ENCODE data around the gene GYS1. TPM values are rescaled to one million over a fixed set of nuclear protein-coding genes. Genes with fewer than 3 reads are reported as not detected.

GYS1 gene
- total RNA-seq, 2 donors from 2014 or later = 50.8 to 99.9 TPM

- ATAC-seq (replicated peaks) = peak; percentile 53
- Mint-ChIP-seq H3K4me1 (peaks cover 32% of the 10 kb centered on the region), H3K36me3 (ENCODE audit: low read depth) (peaks cover 84% of the 10 kb centered on the region), H3K27ac (peak overlapping the region; percentile 100), H3K4me3 (peak overlapping the region; percentile 100), H3K9me3 (no peaks in the 10 kb centered on the region), H3K27me3 (no peaks in the 10 kb centered on the region)
Measured at GRCh38 chr19:48965806-48966540, 27.1 kb downstream of the GYS1 start.

GRCh38 chr19:48965040-48965805 lies 27.9 kb downstream of the GYS1 start, which contains the start of gene FTL:
Gene FTL (plus strand): TSS chr19:48965309. CDS start chr19:48965508, 199 bp downstream.
- Mint-ChIP-seq H3K4me1 (peaks cover 31% of the 10 kb centered on the region), H3K27me3 (no peaks in the 10 kb centered on the region), H3K36me3 (ENCODE audit: low read depth) (peaks cover 83% of the 10 kb centered on the region), H3K27ac (peak within 1 kb of the TSS; percentile 100), H3K9me3 (no peaks in the 10 kb centered on the region), H3K4me3 (peak within 1 kb of the TSS; percentile 100)
- ATAC-seq (replicated peaks) = peak; percentile 81

GRCh38 chr19:48964205-48965039 lies 28.7 kb downstream of the GYS1 start:
- peaks cover 31% of the 10 kb centered on the region for H3K4me1 Mint-ChIP-seq
- no peaks in the 10 kb centered on the region for H3K27me3 Mint-ChIP-seq
- H3K27ac Mint-ChIP-seq = peak overlapping the region; percentile 100
- peak overlapping the region; percentile 100 for H3K4me3 Mint-ChIP-seq
- no peak for ATAC-seq (replicated peaks)
- peaks cover 79% of the 10 kb centered on the region for H3K36me3 Mint-ChIP-seq (ENCODE audit: low read depth)
- no peaks in the 10 kb centered on the region for H3K9me3 Mint-ChIP-seq

DNA sequence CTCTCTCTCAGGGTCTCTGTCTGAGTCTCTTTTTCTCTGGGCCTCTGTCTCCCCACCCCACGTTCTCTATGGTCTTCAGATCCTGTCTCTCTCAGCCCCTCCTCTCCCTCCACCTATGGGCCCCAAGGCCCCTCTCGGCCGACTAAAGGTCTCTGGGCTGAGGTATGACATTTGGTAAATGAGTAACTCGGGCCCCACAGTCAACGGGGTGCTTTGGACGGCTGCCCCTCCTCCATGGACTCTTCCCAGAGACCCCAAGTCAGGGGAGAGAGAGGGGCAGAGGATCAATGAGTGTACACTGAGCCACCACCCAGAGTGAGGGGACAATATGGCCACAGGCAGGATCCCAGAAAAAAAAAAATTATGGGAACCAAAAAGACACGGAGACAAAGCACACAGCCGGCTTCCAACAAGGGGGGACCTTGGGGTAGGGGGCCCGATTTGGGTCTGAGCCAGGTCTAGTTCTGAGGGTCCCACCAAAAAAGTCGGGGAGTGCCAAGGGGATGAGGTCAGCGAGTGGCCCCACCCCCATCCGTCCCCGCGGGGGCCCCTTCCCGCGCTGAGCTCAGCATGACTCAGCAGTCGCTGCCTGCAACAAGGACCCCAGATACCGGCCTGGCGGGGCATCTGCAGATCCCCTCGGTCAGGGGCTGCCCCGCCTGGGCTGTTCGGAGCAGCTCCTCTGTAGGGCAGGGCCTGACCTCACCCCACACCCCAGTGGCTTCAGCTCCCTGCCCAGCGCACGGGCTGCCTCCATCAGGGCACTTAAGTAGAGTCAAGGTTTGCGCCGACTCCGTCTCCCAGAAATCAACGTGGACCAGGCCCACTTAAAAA lies 29.5 kb downstream of the GYS1 start:
- Mint-ChIP-seq H3K27ac (peak overlapping the region; percentile 100), H3K36me3 (ENCODE audit: low read depth) (peaks cover 80% of the 10 kb centered on the region), H3K4me1 (peaks cover 31% of the 10 kb centered on the region), H3K27me3 (no peaks in the 10 kb centered on the region), H3K4me3 (peak overlapping the region; percentile 100), H3K9me3 (no peaks in the 10 kb centered on the region)
- peak; percentile 25 for ATAC-seq (replicated peaks)

- ATAC-seq (replicated peaks) = no peak
- no peaks in the 10 kb centered on the region for H3K27me3 Mint-ChIP-seq
- H3K27ac Mint-ChIP-seq = peak overlapping the region; percentile 100
- H3K36me3 Mint-ChIP-seq (ENCODE audit: low read depth) = peaks cover 80% of the 10 kb centered on the region
- H3K4me1 Mint-ChIP-seq = peaks cover 26% of the 10 kb centered on the region
- no peaks in the 10 kb centered on the region for H3K9me3 Mint-ChIP-seq
- peak overlapping the region; percentile 100 for H3K4me3 Mint-ChIP-seq
Measured at GRCh38 chr19:48962849-48963165, 30.3 kb downstream of the GYS1 start.

GRCh38 chr19:48962029-48962848 lies 30.9 kb downstream of the GYS1 start:
- H3K4me3 Mint-ChIP-seq = peak overlapping the region; percentile 100

GRCh38 chr19:48961673-48962028 lies 31.5 kb downstream of the GYS1 start:
- H3K27me3 Mint-ChIP-seq = no peaks in the 10 kb centered on the region
- H3K36me3 Mint-ChIP-seq (ENCODE audit: low read depth) = peaks cover 80% of the 10 kb centered on the region
- no peak for ATAC-seq (replicated peaks)
- H3K9me3 Mint-ChIP-seq = no peaks in the 10 kb centered on the region
- peak overlapping the region; percentile 100 for H3K4me3 Mint-ChIP-seq
- H3K4me1 Mint-ChIP-seq = peaks cover 31% of the 10 kb centered on the region
- H3K27ac Mint-ChIP-seq = peak overlapping the region; percentile 100

More at GRCh38 chr19:48962029-48962848, 30.9 kb downstream of the GYS1 start:
- Mint-ChIP-seq H3K4me1 (peaks cover 26% of the 10 kb centered on the region), H3K27me3 (no peaks in the 10 kb centered on the region), H3K27ac (peak overlapping the region; percentile 100), H3K36me3 (ENCODE audit: low read depth) (peaks cover 80% of the 10 kb centered on the region), H3K9me3 (no peaks in the 10 kb centered on the region)
- peak; percentile 12 for ATAC-seq (replicated peaks)

- Mint-ChIP-seq H3K4me3 (peak overlapping the region; percentile 100), H3K9me3 (no peaks in the 10 kb centered on the region), H3K4me1 (peaks cover 30% of the 10 kb centered on the region), H3K27me3 (no peaks in the 10 kb centered on the region), H3K36me3 (ENCODE audit: low read depth) (peaks cover 80% of the 10 kb centered on the region), H3K27ac (peak overlapping the region; percentile 100)
- no peak for ATAC-seq (replicated peaks)
Measured at GRCh38 chr19:48961051-48961649, 32.0 kb downstream of the GYS1 start.

- Mint-ChIP-seq H3K4me3 (no peak overlapping the region), H3K4me1 (peaks cover 34% of the 10 kb centered on the region), H3K36me3 (ENCODE audit: low read depth) (peaks cover 80% of the 10 kb centered on the region), H3K27ac (no peak overlapping the region), H3K9me3 (no peaks in the 10 kb centered on the region), H3K27me3 (no peaks in the 10 kb centered on the region)
- ATAC-seq (replicated peaks) = no peak
Measured at GRCh38 chr19:48959341-48960239, 33.5 kb downstream of the GYS1 start.

- Mint-ChIP-seq H3K4me1 (peaks cover 20% of the 10 kb centered on the region), H3K36me3 (ENCODE audit: low read depth) (peaks cover 73% of the 10 kb centered on the region), H3K9me3 (no peaks in the 10 kb centered on the region), H3K27ac (no peak overlapping the region), H3K4me3 (no peak overlapping the region), H3K27me3 (no peaks in the 10 kb centered on the region)
- ATAC-seq (replicated peaks) = no peak
Measured at GRCh38 chr19:48958006-48958405, 35.1 kb downstream of the GYS1 start.

DNA sequence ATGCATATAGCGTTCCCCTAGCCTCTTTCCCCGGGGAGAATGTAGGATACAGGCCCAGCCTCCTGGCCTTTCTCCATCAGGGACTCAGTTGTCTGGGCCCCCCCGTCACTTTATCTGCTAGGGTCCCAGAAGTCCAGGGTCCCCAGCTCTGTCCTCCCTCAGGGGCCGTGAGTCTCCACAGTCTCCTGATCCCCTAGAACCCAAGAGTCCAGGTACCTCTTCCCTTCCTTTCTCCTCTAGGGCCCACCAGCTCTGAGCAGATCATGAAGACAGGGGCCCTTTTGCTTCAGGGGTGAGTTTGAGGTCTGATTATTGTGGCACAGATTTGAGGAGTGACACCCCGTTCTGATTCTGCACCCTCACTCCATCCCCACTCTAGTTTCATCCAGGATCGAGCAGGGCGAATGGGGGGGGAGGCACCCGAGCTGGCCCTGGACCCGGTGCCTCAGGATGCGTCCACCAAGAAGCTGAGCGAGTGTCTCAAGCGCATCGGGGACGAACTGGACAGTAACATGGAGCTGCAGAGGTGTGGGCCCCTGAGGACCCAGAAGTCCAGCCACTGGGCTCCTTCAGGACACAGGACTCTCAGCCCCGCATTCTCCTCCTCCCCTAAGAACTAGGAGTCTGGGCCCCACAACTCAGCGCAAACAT lies 37.7 kb downstream of the GYS1 start:
- H3K27ac Mint-ChIP-seq = peak overlapping the region; percentile 92

More for the DNA sequence above, 37.7 kb downstream of the GYS1 start:
- no peaks in the 10 kb centered on the region for H3K9me3 Mint-ChIP-seq
- peak overlapping the region; percentile 89 for H3K4me3 Mint-ChIP-seq
- no peaks in the 10 kb centered on the region for H3K27me3 Mint-ChIP-seq
- H3K4me1 Mint-ChIP-seq = peaks cover 14% of the 10 kb centered on the region
- no peak for ATAC-seq (replicated peaks)
- peaks cover 54% of the 10 kb centered on the region for H3K36me3 Mint-ChIP-seq (ENCODE audit: low read depth)
